Measurements from ENCODE around the gene WDR91.
"Not testable (repeated sequence)": the region's sequence is repeated elsewhere in the genome, so short reads cannot be mapped to it uniquely, and the experiment has no call there.

WDR91 gene

GRCh38 chr7:135233570-135233969 lies 22.2 kb upstream of the WDR91 start, which contains the start of gene STRA8:
Gene STRA8 (plus strand): TSS chr7:135233838. CDS start chr7:135240525, 6,687 bp downstream.
- no peak for DNase-seq (ENCODE audit: low spot score)

DNA sequence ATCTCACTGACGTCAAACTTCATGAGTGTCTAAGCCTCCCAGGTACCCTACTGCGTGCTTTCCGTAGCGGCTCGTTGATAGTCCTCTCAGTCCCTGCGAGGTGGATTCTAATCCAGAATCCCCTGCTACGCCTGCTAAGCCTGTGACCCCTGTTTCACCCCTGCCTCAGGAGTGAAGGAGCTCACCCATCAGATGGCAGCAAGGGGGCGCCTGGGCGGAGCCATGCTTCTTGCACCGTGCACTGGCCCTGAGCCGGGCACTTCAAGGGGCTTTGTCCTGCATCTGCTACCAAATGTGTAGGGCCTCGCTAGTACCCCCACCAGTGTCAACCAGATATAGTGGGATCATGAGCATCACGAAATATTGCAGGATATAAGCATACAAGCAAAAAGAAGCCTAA lies 21.4 kb upstream of the WDR91 start:
- DNase-seq (ENCODE audit: low spot score) = peak; percentile 75

DNA sequence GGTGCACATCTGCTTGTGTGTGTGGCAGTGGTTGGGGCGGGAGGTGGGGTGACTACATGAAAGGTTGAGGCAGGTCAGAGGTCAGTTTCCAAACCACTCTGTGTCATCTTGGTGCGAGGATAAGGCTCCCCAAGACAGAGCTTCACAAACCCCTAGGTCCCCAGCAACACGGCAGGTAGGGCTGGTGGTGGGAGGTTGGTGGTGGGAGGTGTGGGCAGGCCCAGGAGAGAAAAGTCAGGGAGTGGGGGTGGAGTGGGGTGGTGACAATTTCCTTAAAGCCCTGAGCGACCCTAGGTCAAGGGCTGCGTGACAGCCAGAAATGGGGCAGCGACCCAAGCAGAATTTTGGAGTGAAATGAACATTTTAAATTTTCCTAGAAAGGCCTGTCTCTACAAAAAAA lies 20.8 kb upstream of the WDR91 start:
- no peak for DNase-seq (ENCODE audit: low spot score)

GRCh38 chr7:135231686-135232085 lies 20.4 kb upstream of the WDR91 start:
- no peak for DNase-seq (ENCODE audit: low spot score)

DNA sequence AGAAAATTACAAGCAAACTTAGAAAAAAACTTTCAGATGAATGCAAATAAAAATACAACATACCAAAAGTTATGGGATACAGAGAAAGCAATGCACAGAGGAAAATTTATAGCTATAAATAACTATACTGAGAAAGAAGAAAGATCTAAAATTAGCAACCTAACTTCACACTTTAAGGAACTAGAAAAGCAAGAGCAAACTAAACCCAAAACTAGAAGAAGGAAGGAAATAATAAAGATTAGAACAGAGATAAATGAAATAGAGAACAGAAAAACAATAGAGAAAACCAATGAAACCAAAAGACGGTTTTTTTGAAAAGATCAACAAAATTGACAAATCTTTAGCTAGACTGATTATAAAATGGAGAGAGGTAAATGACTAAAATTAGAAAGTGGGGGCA lies 12.7 kb upstream of the WDR91 start:
- no peak for DNase-seq (ENCODE audit: low spot score)

GRCh38 chr7:135217645-135218509 lies 6.6 kb upstream of the WDR91 start:
- no peak for DNase-seq (ENCODE audit: low spot score)

- DNase-seq (ENCODE audit: low spot score) = no peak
Measured at GRCh38 chr7:135215698-135216097, 4.4 kb upstream of the WDR91 start.

- DNase-seq (ENCODE audit: low spot score) = no peak
Measured at GRCh38 chr7:135215180-135215579, 3.9 kb upstream of the WDR91 start.

DNA sequence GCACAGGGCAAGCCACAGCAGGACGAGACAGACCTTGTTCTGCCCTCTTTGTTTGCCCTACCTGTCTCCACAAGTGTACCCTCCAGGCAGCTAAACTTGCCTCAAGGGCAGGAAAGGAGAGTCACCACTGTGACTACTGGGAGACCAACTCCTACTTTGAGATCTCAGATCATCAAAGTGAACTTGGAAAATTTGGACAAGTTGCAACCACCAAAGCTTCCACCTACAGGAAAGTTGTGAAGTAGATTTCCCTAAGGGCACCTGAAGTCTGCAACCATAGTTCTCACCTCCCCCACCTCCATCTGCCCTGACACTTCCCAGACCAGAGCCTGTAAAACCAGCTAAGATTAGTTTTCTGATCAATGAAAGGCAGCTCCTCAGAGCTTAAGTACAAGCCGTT lies 2.5 kb upstream of the WDR91 start:
- no peak for DNase-seq (ENCODE audit: low spot score)

GRCh38 chr7:135211946-135212685 lies 790 bp upstream of the WDR91 start:
- DNase-seq (ENCODE audit: low spot score) = not testable (repeated sequence)

DNA sequence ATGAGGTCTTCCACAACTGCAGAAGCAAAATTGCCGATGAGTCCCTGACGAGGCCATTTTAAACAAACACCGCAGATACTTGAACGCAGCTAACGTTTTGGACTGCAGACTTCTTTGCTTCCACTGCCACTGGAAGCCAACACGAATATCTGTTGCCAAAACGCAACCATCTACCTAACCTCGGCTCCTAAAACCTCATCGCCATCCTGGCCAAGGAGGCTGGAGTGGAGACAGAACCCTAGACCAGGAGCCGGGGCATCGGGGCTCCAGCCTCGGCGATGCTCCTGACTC lies 493 bp downstream of the WDR91 start:
- no peak for DNase-seq (ENCODE audit: low spot score)

GRCh38 chr7:135209225-135209834 lies 2.0 kb downstream of the WDR91 start:
- no peak for DNase-seq (ENCODE audit: low spot score)

DNA sequence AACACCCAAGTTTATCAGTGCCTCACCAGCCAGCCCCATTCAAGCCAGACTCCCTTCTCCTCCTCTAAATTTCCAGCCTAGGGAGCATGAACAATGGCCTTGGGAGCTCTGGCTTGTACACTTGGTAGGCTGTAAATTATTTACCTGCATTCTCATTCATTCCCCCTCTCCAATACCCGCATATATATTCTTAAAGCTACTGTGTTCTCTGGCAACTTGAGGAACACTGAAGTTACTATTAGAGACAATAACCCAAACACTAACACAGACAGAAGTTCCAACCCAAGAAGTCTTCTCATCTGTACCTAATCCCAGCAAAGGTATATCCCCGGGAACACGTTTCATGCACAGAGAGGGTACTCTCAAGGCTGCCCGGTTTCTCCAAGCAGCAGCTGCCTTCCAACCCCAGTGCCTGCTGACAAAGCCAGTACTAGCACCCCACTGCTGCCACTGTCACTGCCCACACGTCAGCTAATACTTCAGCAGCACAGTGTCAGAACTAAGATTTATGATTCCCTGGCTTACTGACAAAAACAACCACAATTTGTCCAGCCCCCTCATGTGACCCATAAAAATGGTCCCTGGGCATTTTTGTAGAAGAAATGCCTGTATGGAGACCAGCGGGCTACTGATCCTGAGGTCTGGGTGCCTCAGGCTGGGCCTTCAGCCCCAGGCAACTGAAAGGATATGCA lies 3.1 kb downstream of the WDR91 start:
- DNase-seq (ENCODE audit: low spot score) = no peak

DNA sequence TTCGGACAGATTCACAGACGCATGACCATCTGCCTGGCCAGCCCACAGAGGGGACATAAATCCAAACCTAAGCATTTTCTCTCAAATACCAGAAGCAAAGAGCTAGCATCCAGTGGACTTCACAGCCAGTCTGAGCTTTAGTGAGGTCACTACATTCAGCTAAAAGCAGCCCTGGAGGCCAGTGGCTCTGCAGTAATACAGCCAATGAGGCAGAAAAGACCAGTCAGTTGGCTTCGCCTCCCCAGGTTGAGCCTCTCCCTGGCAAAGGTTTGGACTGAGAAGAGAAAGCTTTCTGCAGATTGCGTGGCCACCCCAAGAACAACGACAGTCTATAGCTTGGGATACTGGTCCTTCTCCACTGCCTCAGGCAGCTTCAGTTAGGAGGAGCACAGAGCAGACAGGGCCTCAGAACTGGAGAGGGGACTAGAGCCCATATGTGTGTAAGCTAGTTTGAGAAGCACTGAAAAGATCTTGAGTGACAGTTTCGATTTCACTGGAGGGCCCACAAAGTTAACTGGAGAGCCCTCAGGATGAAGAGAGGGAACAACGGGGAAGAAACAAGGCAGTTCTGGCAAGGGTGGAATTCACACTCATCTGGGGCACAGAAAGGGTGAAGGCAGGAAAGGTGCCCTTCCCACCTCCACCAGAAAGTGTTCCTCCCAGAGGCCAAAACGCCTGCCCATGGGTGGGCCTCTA lies 3.8 kb downstream of the WDR91 start:
- DNase-seq (ENCODE audit: low spot score) = no peak

DNA sequence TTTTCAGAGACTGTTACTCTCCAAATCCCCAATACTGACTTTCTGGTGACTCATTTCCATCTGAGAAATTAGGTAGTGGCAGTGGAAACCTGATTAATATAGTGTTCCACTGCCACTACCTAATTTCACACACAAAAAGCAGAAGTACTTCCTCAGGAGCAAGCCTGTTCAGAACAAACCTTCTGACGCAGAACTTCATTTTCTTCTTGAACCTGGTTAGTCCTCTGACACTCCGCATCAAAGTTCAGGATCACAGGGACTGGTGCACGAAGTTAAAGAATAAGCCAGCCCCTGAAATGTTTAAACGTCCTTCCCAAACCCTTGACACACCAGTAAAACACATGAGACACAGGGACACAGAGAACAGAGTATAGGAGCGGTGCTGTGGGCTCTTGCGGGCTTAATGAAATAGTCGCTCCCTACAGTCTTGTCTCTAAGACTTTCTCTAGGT lies 4.4 kb downstream of the WDR91 start:
- DNase-seq (ENCODE audit: low spot score) = no peak

- DNase-seq (ENCODE audit: low spot score) = no peak
Measured at GRCh38 chr7:135205850-135206249, 5.5 kb downstream of the WDR91 start.

DNA sequence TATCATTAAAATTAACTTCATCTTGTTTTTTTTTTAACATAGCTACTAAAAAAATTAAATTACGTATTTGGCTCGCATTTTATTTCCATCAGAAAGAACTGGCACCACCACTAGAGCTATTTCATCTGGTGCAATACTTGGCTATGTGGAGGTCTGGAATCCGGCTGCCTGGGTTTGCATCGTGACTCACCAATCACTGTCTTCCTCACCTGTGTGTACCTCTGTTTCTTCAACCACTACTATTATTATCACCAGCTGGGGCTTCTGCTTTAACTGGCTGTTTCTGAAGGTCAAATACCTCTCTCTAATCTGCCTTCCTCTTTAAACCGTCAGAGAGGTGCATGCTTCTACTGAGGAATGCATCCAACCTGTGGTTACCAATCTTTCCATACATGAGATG lies 6.5 kb downstream of the WDR91 start:
- no peak for DNase-seq (ENCODE audit: low spot score)

GRCh38 chr7:135204341-135204749 lies 7.0 kb downstream of the WDR91 start:
- no peak for DNase-seq (ENCODE audit: low spot score)

- no peak for DNase-seq (ENCODE audit: low spot score)
Measured at GRCh38 chr7:135201350-135201749, 10.0 kb downstream of the WDR91 start.

GRCh38 chr7:135200821-135201331 lies 10.4 kb downstream of the WDR91 start:
- DNase-seq (ENCODE audit: low spot score) = no peak

DNA sequence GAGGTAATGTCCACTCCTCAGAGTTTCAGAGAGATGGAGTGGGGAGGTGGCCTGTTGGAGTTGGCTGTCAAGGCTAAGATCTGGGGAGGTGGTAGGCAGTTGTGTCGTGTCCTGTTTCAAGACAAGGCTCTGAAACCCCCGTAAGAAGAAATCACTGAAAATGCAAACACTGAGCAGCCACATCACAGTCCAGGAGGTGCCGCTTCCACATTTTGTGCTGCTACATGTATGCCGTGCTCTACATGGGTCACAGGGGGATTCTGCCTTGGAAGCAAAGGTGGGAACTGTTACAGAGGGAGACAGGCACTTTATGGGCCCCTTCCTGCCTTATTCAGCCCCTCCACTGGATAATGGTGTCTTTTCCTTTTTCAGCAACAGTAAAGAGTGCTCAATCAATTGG lies 11.9 kb downstream of the WDR91 start:
- no peak for DNase-seq (ENCODE audit: low spot score)

Measured in iPS-NIHi11 (cell line).